Activated naive CD8-positive, alpha-beta T cell treated with anti-CD3 and anti-CD28 coated beads, Interleukin-2, amount 50 U/mL, for 16 hours (primary cell): ENCODE data around the gene FTO.

ENCODE experiments used
- DNase-seq: peaks from one replicate; pipeline ENCODE4 v3.0.0-alpha.2; 2020; ENCODE audit warnings: low read depth, low spot score

Gene FTO

GRCh38 chr16:54115558-54115957 is 411.6 kb downstream of the FTO start:
- no peak for DNase-seq

DNA sequence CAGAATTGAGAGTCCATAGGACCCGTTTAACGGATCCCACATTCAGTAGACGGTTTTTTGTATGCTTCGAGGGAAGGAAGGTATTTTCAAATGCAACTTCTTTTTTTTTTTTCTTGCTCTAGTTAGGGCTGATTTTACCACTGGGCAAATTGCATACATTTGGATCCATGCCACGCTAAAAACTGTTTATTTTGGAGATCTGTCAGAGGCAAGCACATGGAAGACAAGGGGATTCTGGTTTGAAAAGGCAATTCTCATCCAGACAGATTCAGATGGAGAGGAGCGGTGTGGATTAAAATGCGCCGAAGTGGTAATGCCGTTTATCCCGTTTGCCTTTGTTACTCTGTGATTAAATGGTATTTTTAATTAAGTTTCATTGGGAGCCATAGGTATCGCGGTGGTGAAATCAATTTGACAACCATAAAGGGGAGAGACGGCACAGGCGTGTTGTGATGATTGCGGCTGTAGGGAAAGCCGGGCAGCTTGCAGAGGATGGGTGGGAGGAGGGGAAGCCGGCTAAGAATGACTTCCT is 412.2 kb downstream of the FTO start:
- DNase-seq: no peak

DNA sequence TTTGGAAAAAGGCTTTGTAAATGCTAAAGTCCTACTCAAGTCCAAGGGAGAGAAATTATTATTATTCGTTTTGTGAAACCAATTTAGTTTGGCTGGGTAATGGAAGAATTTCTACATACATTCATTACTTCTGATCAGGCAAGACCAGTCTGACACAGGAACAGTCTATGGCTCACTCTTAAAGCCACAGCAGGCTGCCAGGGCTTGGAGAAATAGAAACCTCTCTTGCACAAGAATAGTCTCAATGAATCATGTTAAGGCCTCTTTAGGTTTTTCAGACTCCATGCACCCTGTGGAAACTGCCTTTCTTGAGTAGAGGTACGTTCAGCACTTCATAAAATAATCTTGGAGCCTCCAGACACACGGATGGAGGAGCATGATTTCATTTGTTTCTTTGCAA is 414.9 kb downstream of the FTO start:
- no peak for DNase-seq

GRCh38 chr16:54120846-54121480 is 417.0 kb downstream of the FTO start:
- no peak for DNase-seq

- no peak for DNase-seq
These were observed 417.8 kb downstream of the FTO start for GRCh38 chr16:54121539-54122295.

GRCh38 chr16:54123766-54124165 is 419.8 kb downstream of the FTO start:
- DNase-seq: no peak

DNA sequence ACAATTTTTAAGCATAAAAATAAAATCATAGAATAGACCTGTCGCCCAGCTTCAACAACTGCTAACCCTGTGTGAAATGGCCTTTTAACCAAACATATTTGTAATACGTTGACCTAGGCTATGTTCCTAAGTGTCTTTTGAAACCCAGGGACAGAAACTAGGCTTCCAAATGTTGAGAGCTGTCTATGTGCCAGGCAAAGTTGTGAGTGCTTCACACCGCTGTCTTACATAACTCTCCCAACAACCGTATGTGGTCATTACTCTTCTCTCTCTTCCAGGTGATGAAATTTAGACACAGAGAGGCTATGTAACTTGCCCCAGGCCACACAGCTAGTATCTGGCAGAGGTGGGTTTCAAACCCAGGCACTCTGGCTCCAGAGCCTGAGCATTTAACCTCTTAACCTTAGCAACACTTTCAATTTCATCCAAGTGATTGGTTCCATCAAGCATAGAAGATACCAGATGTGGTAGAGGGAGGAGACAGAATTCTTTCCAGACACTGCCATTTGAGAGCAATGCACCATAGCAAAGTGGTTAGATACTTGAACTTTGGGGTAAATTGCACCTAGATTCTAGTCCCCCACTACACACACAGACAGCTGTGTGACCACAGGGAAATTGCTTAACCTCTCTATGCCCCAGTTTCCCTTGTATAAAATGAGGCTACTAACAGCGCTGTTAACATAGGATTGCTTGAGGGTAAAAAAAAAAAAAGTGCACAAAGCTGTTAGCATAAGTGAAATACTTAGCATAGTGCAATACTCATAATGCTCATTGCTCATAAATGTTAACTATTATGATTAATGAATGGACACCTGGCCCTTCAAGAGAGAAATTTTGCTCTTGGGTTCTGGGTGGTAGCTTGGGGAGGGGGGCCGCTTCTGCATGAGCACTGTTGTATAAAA is 422.0 kb downstream of the FTO start:
- DNase-seq: no peak

DNA sequence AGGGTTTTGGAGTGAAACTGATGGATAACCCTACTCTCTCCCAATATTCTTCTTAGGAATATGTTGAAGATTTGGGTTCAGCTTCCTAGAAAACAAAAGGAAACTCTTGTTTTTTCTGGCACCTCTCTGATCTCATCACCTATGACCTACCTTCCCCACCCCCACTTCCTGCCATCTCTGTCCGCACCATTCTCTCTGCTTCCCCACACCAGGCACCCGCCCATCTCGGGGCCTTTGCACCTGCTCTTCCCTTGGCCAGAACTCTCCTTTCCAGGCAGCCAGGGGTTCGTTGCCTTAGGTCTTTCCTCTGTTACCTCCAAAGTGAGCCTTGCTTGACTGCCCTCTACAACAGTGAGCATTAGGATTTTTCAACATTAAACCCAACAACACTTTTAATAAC is 423.0 kb downstream of the FTO start:
- no peak for DNase-seq

DNA sequence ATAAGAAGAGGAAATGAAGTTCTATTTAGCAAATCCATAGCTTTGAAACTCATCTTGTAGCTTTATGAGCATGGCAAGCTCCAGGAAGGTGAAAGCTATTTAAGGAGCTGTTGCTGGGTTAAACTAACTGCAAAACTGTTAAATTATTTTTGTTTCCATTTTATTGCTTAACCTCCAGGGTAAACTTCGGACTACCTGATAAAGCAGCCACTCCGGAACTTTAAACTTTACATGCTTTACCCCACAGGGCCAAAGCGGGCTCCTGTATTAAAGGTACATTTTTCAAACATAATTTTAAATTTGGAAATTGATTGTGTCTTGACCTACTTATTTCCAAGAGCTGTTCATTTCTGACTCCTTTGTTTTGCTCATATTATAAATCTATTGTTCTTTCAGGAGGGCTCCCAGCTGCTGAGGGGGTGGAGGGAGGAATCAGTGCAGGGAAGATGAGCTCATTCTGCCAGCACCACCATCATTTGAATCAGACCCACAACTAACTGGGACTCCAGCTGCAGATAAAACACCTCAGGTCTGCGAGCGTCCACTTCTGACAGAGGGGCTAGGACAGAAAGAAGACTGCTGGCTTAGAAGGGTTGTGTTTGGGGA is 424.8 kb downstream of the FTO start:
- DNase-seq: no peak

DNA sequence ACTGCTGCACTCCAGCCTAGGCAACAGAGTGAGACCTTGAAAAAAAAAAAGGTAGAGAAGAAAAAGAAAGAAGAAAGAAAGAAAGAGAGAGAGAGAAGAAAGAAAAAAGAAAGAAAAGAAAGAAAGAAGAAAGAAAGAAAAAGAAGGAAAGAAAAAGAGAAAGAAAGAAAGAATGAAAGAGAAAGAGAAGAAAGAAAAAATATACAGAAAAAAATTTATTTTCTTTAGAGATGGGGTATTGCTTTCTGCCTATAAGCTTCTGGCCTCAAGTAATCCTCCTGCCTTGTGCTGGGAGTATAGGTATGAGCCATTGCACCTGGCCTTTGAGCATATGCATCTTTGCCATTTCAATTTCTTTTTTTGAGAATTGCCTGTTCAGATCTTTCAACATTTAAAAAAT is 425.9 kb downstream of the FTO start:
- DNase-seq: no peak

DNA sequence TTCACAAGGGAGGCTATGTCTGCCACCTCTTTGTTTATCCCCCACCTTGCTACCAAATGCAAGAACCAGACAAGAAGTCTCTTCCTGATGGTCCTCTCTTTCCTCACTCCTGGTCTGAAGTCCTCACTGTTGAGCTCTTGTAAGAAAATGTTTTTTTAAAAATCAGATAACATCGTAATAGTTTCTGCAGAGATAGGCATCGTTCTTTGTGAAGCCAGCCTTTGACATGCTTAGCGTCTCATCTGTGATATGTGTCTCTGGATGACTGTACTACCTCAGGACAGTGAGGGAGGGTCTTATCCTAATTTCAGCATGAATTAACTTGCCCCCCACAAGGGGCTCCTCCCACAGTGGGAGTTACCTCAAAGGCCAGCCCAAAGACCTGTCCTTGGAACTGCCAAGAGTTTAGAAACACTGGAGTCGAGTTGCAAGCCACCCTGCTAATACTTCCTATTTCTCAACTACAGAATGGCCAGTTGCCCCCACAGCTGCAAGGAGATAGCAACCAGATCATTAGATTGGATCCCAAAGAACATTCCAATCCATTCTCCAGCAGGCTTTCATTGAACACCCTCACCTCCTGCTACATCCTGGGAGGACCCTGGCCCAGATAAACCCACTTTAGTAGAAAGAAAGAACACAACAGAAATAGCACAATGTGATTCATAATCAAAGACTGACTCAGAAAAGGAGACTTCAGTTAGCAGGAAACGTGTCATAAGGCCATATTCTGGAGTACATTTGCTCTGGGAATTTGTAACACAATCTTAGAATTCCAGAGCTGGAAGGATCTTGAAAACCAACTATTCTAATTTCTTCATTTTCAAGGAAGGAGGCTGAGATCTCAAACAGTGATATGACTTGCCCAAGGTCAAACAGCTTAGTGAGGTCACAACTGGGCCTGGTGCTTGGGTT is 431.7 kb downstream of the FTO start:
- no peak for DNase-seq

GRCh38 chr16:54136276-54136625 is 432.3 kb downstream of the FTO start:
- DNase-seq: no peak

GRCh38 chr16:54140057-54140787 is 436.3 kb downstream of the FTO start:
- DNase-seq: no peak

- DNase-seq: no peak
These were observed 436.8 kb downstream of the FTO start for GRCh38 chr16:54140788-54141136.

GRCh38 chr16:54142787-54143186 is 438.8 kb downstream of the FTO start:
- no peak for DNase-seq

GRCh38 chr16:54143410-54143809 is 439.5 kb downstream of the FTO start:
- no peak for DNase-seq

GRCh38 chr16:54143934-54144571 is 440.1 kb downstream of the FTO start:
- no peak for DNase-seq

GRCh38 chr16:54144572-54144947 is 440.6 kb downstream of the FTO start:
- no peak for DNase-seq

DNA sequence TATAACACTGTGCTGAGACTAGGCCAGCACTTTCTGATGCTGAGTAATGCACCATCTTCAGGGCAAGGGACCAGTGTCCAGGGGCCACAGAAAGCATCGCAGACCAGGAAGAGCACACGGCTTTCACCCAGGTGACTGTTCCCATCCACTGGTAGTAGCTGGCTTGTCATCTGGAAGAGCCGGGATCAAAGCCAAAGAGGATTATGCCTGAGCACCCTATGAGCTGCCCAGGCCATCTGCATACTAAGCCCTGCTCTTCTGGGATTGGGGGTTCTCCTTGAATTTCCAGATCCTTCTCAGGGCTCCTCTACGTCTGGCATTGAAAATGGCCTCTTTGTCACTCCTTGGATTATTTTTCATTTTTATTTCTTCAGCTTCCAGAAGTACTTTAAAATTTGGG is 441.9 kb downstream of the FTO start:
- no peak for DNase-seq

DNA sequence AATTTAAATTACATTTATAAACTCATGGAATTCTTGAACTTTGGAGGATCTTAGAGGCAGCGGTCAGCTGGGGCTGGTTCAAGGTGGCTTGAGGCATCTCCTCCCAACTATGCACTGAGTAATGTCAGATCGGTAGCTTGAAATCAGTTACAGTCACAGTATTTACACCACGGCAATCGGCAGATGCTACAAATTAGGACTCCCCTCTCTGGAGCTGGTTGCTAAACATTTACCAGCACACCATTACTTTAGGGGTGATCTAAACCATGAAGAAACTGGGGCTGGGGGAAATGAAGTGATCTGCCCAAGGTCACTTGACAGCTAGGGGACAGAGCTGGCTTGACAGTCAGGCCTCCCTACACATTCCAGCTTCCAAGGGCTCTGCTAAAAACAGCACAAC is 445.0 kb downstream of the FTO start:
- no peak for DNase-seq
